ENCODE data around the gene INPP5F. TPM values are rescaled to one million over a fixed set of nuclear protein-coding genes. Genes with fewer than 3 reads are reported as not detected.

The INPP5F gene
- total RNA-seq, 6 experiments from 2014 or later, result 8.7 to 12.8 (median 12.5) TPM

DNA sequence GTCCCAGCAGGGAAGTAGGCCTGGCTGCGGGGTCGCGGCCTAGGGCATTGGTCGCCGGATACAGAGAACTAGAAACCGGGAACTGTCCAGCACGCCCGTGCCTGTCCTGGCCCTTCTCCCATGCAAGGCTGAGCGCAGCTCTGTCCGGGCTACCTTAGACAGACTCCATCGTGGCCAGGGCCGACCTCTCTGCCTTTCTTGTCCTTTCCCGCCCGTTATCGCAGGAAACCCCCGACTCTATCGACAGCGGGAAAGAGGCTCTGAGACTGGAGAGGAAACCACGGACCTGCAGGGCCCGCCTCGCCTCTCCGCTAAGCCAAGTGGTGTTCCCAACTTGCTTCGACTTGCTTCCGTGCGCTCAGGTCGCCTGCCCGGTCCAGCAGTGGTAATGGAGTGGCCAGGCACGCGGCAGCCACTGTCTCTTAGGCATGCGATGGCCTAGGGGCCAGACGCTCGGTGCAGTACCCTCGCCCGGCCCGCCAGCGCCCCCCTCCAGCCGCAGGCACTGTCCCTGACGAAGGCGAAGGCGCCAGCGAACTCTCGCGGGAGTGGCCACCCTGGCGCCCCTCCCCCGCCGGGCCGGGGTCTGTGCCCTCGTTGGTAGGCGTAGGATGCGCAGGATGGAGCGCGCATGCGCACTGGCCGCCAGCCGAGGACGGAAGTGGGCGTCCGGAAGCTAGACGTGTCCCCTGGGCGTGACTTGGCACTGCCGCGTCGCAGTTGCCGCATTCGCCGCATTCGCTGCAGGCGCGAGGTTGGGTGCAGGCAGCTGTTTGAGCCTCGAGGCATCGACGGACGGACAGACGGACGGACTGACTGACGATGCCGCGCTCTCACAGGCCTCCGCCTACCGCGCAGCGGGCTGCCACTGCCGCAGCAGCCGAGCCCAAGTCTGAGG is 92.4 kb downstream of the INPP5F start:
- no peak for TF ChIP-seq CTCF (IDR thresholded peaks at IDR 0.05)
- Mint-ChIP-seq H3K9me3 (no peaks in the 10 kb centered on the region), H3K4me3 (no peak overlapping the region), H3K27me3 (ENCODE audit: insufficient read depth) (peaks cover 2% of the 10 kb centered on the region; the same call in 1 of the 2 replicates), H3K4me1 (ENCODE audit: low read depth) (0 out of 2 replicates have a peak, but pooled peaks cover 7% of the 10 kb centered on the region), H3K27ac (no peak overlapping the region), H3K36me3 (ENCODE audit: low read depth) (peaks cover 30% of the 10 kb centered on the region)
- no peak for DNase-seq

DNA sequence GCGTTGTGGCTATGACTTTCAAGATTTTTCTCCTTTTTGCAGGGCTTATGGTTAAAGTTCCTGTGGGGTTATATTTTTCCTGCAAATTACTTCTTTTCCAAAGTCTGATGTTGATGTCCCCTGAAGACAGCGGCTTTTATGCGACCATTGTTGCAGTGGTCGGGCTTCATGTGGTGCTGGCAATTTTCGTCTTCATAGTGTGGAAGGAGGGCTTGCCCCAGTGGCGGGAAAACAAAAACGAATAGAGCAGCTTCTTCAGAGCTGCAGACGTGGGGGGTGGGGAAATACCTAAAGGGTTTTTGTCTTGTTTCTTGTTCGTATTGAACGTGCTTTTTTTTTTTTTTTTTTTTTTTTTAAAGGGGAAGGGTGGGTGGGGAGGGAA is 93.0 kb downstream of the INPP5F start:
- H3K36me3 Mint-ChIP-seq (ENCODE audit: low read depth), result peaks cover 30% of the 10 kb centered on the region
- no peaks in the 10 kb centered on the region for H3K9me3 Mint-ChIP-seq
- no peak overlapping the region for H3K4me3 Mint-ChIP-seq
- DNase-seq, result no peak
- TF ChIP-seq CTCF (IDR thresholded peaks at IDR 0.05), result no peak
- H3K27me3 Mint-ChIP-seq (ENCODE audit: insufficient read depth), result peaks cover 2% of the 10 kb centered on the region; the same call in 1 of the 2 replicates
- H3K4me1 Mint-ChIP-seq (ENCODE audit: low read depth), result 0 out of 2 replicates have a peak, but pooled peaks cover 7% of the 10 kb centered on the region
- no peak overlapping the region for H3K27ac Mint-ChIP-seq

DNA sequence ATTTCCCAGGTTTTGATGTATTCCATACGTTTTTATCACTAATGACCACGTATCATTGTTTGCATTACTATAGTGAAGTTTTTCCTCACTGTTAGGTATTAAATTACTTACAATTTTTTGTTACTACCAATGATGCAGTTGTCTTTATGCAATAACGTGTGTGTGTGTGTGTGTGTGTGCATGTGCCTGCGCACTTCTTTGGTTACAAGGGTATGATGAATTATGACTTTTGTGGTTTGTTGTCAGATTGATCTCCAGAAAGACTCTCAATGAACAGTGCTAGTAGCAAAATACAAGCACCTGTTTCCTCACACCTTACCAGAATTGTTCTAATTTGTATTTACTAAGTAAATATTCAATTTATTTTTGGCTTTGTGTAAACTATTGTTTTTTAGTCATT is 95.3 kb downstream of the INPP5F start:
- no peak overlapping the region for H3K27ac Mint-ChIP-seq
- H3K4me1 Mint-ChIP-seq (ENCODE audit: low read depth), result peaks cover 12% of the 10 kb centered on the region; the same call in 1 of the 2 replicates
- no peak overlapping the region for H3K4me3 Mint-ChIP-seq
- TF ChIP-seq CTCF (IDR thresholded peaks at IDR 0.05), result no peak
- peaks cover 2% of the 10 kb centered on the region; the same call in 1 of the 2 replicates for H3K27me3 Mint-ChIP-seq (ENCODE audit: insufficient read depth)
- peaks cover 17% of the 10 kb centered on the region; the same call in 1 of the 2 replicates for H3K36me3 Mint-ChIP-seq (ENCODE audit: low read depth)
- no peaks in the 10 kb centered on the region for H3K9me3 Mint-ChIP-seq
- DNase-seq, result no peak

- Mint-ChIP-seq H3K27ac (no peak overlapping the region), H3K4me1 (ENCODE audit: low read depth) (peaks cover 19% of the 10 kb centered on the region), H3K27me3 (ENCODE audit: insufficient read depth) (no peaks in the 10 kb centered on the region; the same call in 1 of the 2 replicates), H3K9me3 (no peaks in the 10 kb centered on the region), H3K4me3 (no peak overlapping the region), H3K36me3 (ENCODE audit: low read depth) (peaks cover 22% of the 10 kb centered on the region)
- no peak for DNase-seq
- TF ChIP-seq CTCF (IDR thresholded peaks at IDR 0.05), result no peak
Observed at GRCh38 chr10:119824299-119824698, 98.4 kb downstream of the INPP5F start.

DNA sequence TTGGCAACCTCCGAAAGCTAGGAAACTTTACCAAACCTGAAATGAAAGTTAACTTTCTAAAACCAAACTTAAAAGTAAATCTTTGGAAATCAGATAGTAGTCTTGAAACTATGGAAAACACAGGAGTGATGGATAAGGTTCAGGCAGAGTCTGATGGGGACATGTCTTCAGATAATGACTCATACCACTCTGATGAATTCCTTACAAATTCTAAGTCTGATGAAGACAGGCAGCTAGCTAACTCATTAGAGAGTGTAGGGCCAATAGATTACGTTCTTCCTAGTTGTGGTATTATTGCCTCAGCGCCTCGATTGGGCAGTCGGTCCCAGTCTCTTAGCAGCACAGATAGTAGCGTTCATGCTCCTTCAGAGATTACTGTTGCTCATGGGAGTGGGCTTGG is 100.9 kb downstream of the INPP5F start:
- no peak for TF ChIP-seq CTCF (IDR thresholded peaks at IDR 0.05)
- Mint-ChIP-seq H3K36me3 (ENCODE audit: low read depth) (peaks cover 23% of the 10 kb centered on the region), H3K27me3 (ENCODE audit: insufficient read depth) (no peaks in the 10 kb centered on the region; the same call in 1 of the 2 replicates), H3K4me1 (ENCODE audit: low read depth) (peaks cover 17% of the 10 kb centered on the region), H3K4me3 (no peak overlapping the region), H3K9me3 (no peaks in the 10 kb centered on the region), H3K27ac (no peak overlapping the region; the same call in 1 of the 2 replicates)
- DNase-seq, result no peak

Data from HFFc6 (cell line).